Endometrial microvascular endothelial cells (primary cell): ENCODE data around the gene MAML3. TPM values are rescaled to one million over a fixed set of nuclear protein-coding genes. Genes with fewer than 3 reads are reported as not detected.

Experiments used
- in situ Hi-C: cut with HindIII; loops from 2 replicates; pipeline ENCODE4 v1.10.0; 2017; ENCODE audit warnings: low sequenced_read_pairs, low pct_unique_long_range_greater_than_20kb; ENCODE audit errors: inconsistent ontology term
- total RNA-seq: library from RNA; depleted of rRNA; stranded (reverse); fragments of >200 nt; gene quantifications from one replicate; pipeline ENCODE4 v1.2.3, GENCODE V29; 2015; ENCODE audit errors: inconsistent ontology term

MAML3 gene
- total RNA-seq, 1 donor from 2014 or later, result 9.7 TPM

GRCh38 chr4:139934057-139934707 is 219.8 kb downstream of the MAML3 start:
- in situ Hi-C loops, result no loop called here

- in situ Hi-C loops, result no loop called here
Measured at GRCh38 chr4:139933541-139933940, 220.4 kb downstream of the MAML3 start.

- in situ Hi-C loops, result no loop called here
Measured at GRCh38 chr4:139933104-139933503, 220.9 kb downstream of the MAML3 start.

GRCh38 chr4:139924782-139925181 is 229.2 kb downstream of the MAML3 start:
- in situ Hi-C loops, result no loop called here

GRCh38 chr4:139922406-139923024 is 231.5 kb downstream of the MAML3 start:
- in situ Hi-C loops, result no loop called here

- in situ Hi-C loops, result no loop called here
Measured at GRCh38 chr4:139921429-139922184, 232.4 kb downstream of the MAML3 start.

GRCh38 chr4:139920486-139921002 is 233.4 kb downstream of the MAML3 start:
- in situ Hi-C loops, result no loop called here

- in situ Hi-C loops, result no loop called here
Measured at GRCh38 chr4:139919521-139919920, 234.5 kb downstream of the MAML3 start.

GRCh38 chr4:139919004-139919403 is 235.0 kb downstream of the MAML3 start:
- in situ Hi-C loops, result no loop called here

GRCh38 chr4:139918591-139918990 is 235.4 kb downstream of the MAML3 start:
- in situ Hi-C loops, result no loop called here

- in situ Hi-C loops, result no loop called here
Measured at GRCh38 chr4:139917896-139918295, 236.1 kb downstream of the MAML3 start.

GRCh38 chr4:139916041-139916440 is 237.9 kb downstream of the MAML3 start:
- in situ Hi-C loops, result no loop called here

- in situ Hi-C loops, result no loop called here
Measured at GRCh38 chr4:139915037-139915436, 238.9 kb downstream of the MAML3 start.

GRCh38 chr4:139913995-139914598 is 239.9 kb downstream of the MAML3 start:
- in situ Hi-C loops, result no loop called here

- in situ Hi-C loops, result no loop called here
Measured at GRCh38 chr4:139913398-139913990, 240.5 kb downstream of the MAML3 start.

- in situ Hi-C loops, result no loop called here
Measured at GRCh38 chr4:139912445-139912844, 241.5 kb downstream of the MAML3 start.

GRCh38 chr4:139910106-139910505 is 243.9 kb downstream of the MAML3 start:
- in situ Hi-C loops, result no loop called here

GRCh38 chr4:139908636-139909437 is 245.1 kb downstream of the MAML3 start:
- in situ Hi-C loops, result no loop called here
